ENCODE measurements around the gene SLC25A11. TPM values are rescaled to one million over a fixed set of nuclear protein-coding genes. Genes with fewer than 3 reads are reported as not detected.

SLC25A11 gene
- total RNA-seq: 45.6 and 62.0 TPM in 2 replicates

GRCh38 chr17:4939796-4940554, at the start of gene SLC25A11, which contains the start of gene RNF167:
Gene SLC25A11, minus strand, starts transcription at chr17:4940046. Its CDS starts 136 bp downstream, at chr17:4939910.
Gene RNF167, plus strand, starts transcription at chr17:4940268. Its CDS starts 642 bp downstream, at chr17:4940910.

GRCh38 chr17:4986951-4987766, 47.3 kb upstream of the SLC25A11 start, which contains the start of gene CAMTA2:
Gene CAMTA2, minus strand, starts transcription at chr17:4987675. Its CDS starts 1,453 bp downstream, at chr17:4986222.

GRCh38 chr17:4967539-4968485, 28.0 kb upstream of the SLC25A11 start, which contains the start of gene SPAG7:
Gene SPAG7, minus strand, starts transcription at chr17:4967817. Its CDS starts 13 bp downstream, at chr17:4967804.

GRCh38 chr17:4950746-4951204, 10.9 kb upstream of the SLC25A11 start, which contains the start of gene ENO3:
Gene ENO3, plus strand, starts transcription at chr17:4951119. Its CDS starts 711 bp downstream, at chr17:4951830.

GRCh38 chr17:4948166-4948930, 8.5 kb upstream of the SLC25A11 start, which contains the start of gene PFN1:
Gene PFN1, minus strand, starts transcription at chr17:4948530. Its CDS starts 136 bp downstream, at chr17:4948394.

GRCh38 chr17:4931963-4932362, 7.9 kb downstream of the SLC25A11 start, which contains the start of gene GP1BA:
Gene GP1BA, plus strand, starts transcription at chr17:4932277. Its CDS starts 328 bp downstream, at chr17:4932605.

GRCh38 chr17:4903051-4903818, 36.6 kb downstream of the SLC25A11 start, which contains the start of gene CHRNE:
Gene CHRNE, minus strand, starts transcription at chr17:4903098. Its CDS starts 35 bp downstream, at chr17:4903063.

GRCh38 chr17:4899341-4900230, 40.3 kb downstream of the SLC25A11 start, which contains the start of gene C17orf107:
Gene C17orf107, plus strand, starts transcription at chr17:4899536. Its CDS starts 227 bp downstream, at chr17:4899763.

Other genes starting within 250 kb of the SLC25A11 start
- 38.2 and 40.3 TPM in 2 replicates for gene PELP1, start 235.9 kb downstream of the SLC25A11 start, total RNA-seq
- gene ARRB2, start 229.4 kb downstream of the SLC25A11 start, total RNA-seq: 15.3 and 18.1 TPM in 2 replicates
- 27.3 and 31.6 TPM in 2 replicates for gene MED11, start 208.6 kb downstream of the SLC25A11 start, total RNA-seq
- 0.07 and 0.10 TPM in 2 replicates for gene ZMYND15, start 200.2 kb downstream of the SLC25A11 start, total RNA-seq
- 10.3 and 11.9 TPM in 2 replicates for gene CXCL16, start 200.1 kb downstream of the SLC25A11 start, total RNA-seq
- gene TM4SF5, start 168.2 kb downstream of the SLC25A11 start, total RNA-seq: not detected in 2 replicates
- 0.13 and 0.44 TPM in 2 replicates for gene VMO1, start 153.7 kb downstream of the SLC25A11 start, total RNA-seq
- gene GLTPD2, start 151.1 kb downstream of the SLC25A11 start, total RNA-seq: not detected in 2 replicates
- gene PSMB6, start 143.9 kb downstream of the SLC25A11 start, total RNA-seq: 334 and 357 TPM in 2 replicates
- gene PLD2, start 132.9 kb downstream of the SLC25A11 start, total RNA-seq: 18.0 and 18.8 TPM in 2 replicates
- 30.3 and 30.9 TPM in 2 replicates for gene MINK1, start 106.7 kb downstream of the SLC25A11 start, total RNA-seq
- 0.30 and 0.93 TPM in 2 replicates for gene C17orf107, start 40.5 kb downstream of the SLC25A11 start, total RNA-seq
- gene CHRNE, start 36.9 kb downstream of the SLC25A11 start, total RNA-seq: 1.5 and 2.5 TPM in 2 replicates
- 0.05 TPM in 1 of 2 replicates, not detected in the other for gene GP1BA, start 7.8 kb downstream of the SLC25A11 start, total RNA-seq
- 41.0 and 49.0 TPM in 2 replicates for gene RNF167, start 222 bp upstream of the SLC25A11 start, total RNA-seq
- 1,622 and 1,639 TPM in 2 replicates for gene PFN1, start 8.5 kb upstream of the SLC25A11 start, total RNA-seq
- gene ENO3, start 11.1 kb upstream of the SLC25A11 start, total RNA-seq: 0.10 TPM in 1 of 2 replicates, not detected in the other
- gene SPAG7, start 27.8 kb upstream of the SLC25A11 start, total RNA-seq: 80.1 and 81.1 TPM in 2 replicates
- 11.8 and 14.2 TPM in 2 replicates for gene CAMTA2, start 47.6 kb upstream of the SLC25A11 start, total RNA-seq
- 0.39 TPM in 1 of 2 replicates, not detected in the other for gene INCA1, start 57.5 kb upstream of the SLC25A11 start, total RNA-seq
- gene KIF1C, start 57.9 kb upstream of the SLC25A11 start, total RNA-seq: 90.9 and 96.7 TPM in 2 replicates
- gene SLC52A1, start 95.4 kb upstream of the SLC25A11 start, total RNA-seq: 0.69 and 1.00 TPM in 2 replicates
- 0.94 and 1.1 TPM in 2 replicates for gene ZFP3, start 138.4 kb upstream of the SLC25A11 start, total RNA-seq
- gene ZNF232, start 171.8 kb upstream of the SLC25A11 start, total RNA-seq: 4.0 and 5.0 TPM in 2 replicates
- gene USP6, start 176.0 kb upstream of the SLC25A11 start, total RNA-seq: not detected in 2 replicates